Measurements from ENCODE around the gene AIG1.

DNA sequence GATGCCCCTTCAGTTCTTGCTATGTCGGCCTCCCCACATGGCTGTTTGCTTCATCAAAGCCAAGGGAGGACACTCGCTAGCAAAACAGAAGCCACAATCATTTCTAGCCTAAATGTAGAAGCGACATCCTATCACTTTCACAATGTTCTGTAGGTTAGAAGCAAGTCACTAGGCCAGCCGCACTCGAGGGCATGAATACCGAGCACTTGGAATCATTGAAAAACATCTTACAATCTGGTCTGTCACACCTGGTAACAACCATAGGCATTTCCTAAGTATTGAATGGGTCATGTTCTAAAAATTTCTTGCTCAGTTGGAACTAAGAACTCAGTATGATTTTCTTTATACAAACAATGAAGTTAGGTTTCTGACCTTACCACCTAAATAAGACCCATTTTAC is 192.3 kb downstream of the AIG1 start:
- TF ChIP-seq, protein P1, sequence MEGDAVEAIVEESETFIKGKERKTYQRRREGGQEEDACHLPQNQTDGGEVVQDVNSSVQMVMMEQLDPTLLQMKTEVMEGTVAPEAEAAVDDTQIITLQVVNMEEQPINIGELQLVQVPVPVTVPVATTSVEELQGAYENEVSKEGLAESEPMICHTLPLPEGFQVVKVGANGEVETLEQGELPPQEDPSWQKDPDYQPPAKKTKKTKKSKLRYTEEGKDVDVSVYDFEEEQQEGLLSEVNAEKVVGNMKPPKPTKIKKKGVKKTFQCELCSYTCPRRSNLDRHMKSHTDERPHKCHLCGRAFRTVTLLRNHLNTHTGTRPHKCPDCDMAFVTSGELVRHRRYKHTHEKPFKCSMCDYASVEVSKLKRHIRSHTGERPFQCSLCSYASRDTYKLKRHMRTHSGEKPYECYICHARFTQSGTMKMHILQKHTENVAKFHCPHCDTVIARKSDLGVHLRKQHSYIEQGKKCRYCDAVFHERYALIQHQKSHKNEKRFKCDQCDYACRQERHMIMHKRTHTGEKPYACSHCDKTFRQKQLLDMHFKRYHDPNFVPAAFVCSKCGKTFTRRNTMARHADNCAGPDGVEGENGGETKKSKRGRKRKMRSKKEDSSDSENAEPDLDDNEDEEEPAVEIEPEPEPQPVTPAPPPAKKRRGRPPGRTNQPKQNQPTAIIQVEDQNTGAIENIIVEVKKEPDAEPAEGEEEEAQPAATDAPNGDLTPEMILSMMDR (conservative IDR thresholded peaks at IDR 0.05; ENCODE audit: low read depth, low read length): no peak
- TF ChIP-seq POLR2A (IDR thresholded peaks at IDR 0.05; ENCODE audit: low read depth, low read length): no peak
- no peak for TF ChIP-seq CEBPB (IDR thresholded peaks at IDR 0.05; ENCODE audit: low read depth, low read length)
- no peak for TF ChIP-seq MXI1 (IDR thresholded peaks at IDR 0.05; ENCODE audit: borderline replicate concordance, low read depth, low read length)
- no peak for TF ChIP-seq CHD1 (IDR thresholded peaks at IDR 0.05; ENCODE audit: low read depth, low read length)
- TF ChIP-seq BHLHE40 (IDR thresholded peaks at IDR 0.05; ENCODE audit: low read depth, low read length): no peak
- TF ChIP-seq RCOR1 (IDR thresholded peaks at IDR 0.05; ENCODE audit: insufficient replicate concordance, low read length): no peak
